GM15510 (cell line): ENCODE results near the gene KIF4A.

Experiments used
- POLR2A ChIP-seq: IDR thresholded peaks from 3 replicates; pipeline ENCODE4 v1.6.1; 2011; ENCODE audit warnings: borderline replicate concordance; ENCODE audit not compliant: insufficient read length; ENCODE audit errors: extremely low read depth

The KIF4A gene

GRCh38 chrX:70446380-70447350 lies 156.8 kb downstream of the KIF4A start:
- no peak for TF ChIP-seq POLR2A

GRCh38 chrX:70449457-70449966 lies 159.6 kb downstream of the KIF4A start:
- no peak for TF ChIP-seq POLR2A

GRCh38 chrX:70452143-70452733 lies 162.3 kb downstream of the KIF4A start:
- no peak for TF ChIP-seq POLR2A

GRCh38 chrX:70453024-70453618 lies 163.2 kb downstream of the KIF4A start:
- no peak for TF ChIP-seq POLR2A

DNA sequence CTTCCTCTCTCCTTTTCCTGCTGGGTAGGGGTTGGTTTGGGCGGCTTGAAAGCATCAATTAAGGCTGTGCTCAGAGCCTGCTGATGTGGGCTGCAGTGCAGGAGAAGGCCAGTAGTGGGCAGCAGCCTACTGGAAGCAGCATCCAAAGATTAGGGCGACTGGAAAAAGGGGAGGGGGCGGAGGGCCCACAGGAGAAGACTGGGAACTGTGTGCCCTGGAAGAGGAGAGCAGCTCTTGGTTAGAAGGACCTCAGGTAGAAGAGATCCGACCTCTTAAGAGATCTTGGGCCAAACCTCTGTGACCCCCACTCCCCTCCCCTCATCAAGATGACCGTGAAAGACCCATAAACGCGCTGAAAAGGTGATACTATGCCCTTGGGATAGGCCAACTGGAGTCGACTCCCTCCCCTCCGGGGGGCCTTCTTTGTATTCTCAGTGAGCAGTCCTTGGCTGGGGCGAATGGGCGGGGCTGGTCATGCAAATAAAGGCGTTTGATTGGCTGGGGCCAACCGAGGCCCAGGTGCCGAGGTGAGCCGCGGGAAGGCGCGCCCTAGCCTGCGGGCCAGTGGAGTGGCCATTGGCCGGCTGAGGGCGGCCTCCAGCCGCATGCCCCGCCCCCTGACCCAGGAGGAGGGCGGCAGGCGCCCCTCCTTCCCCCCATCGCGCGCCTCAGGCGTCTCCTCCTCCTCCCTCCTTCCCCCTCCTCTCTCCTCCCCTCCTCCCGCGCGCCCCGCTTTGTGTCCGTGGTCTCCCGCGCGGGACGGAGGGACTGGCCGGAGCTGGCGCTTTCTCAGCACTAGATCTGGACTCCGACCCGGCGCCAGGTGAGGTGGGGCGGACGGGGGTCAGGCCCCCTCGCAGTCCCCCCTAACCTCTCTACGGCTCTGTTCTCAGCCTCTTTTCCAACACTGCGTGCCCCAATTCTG lies 164.8 kb downstream of the KIF4A start:
- no peak for TF ChIP-seq POLR2A

GRCh38 chrX:70455366-70456202 lies 165.7 kb downstream of the KIF4A start:
- TF ChIP-seq POLR2A = no peak

DNA sequence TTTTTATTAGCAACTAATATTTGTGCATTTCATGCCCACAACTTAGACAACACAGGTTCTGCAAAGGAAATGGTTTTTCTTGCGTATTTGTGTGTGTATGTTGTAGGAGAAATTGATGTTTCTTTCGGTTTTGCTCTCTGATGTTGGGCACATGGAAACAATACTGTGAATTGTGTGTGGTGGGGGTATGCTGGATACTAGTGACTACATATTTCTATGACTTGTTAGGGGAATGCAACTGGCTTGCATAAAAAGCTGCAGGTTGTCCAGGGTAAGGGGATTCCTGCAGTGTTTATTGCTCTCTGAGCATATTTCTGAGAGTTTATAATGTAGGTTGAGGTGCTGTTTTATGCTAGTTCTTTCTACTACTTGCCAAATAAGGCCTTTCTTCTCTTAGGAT lies 166.4 kb downstream of the KIF4A start:
- no peak for TF ChIP-seq POLR2A

DNA sequence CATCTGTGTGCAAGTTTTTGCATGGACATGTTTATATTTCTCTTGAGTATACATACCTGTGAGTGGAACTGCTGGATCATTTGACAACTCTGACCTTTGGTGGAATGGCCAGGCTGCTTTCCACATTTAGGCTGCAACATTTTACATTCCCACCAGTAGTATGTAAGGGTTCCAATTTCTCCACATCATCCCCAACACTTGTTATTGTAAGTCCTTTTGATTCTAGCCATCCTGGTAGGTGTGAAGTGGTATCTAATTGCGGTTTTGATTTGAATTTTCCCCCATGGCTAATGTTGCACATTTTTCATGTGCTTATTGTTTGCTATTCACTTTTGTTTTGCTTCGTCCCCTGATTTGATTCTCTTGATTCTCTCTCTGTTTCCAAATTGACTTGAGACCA lies 171.1 kb downstream of the KIF4A start:
- TF ChIP-seq POLR2A = no peak

- TF ChIP-seq POLR2A = no peak
Observed at GRCh38 chrX:70464051-70464450, 174.1 kb downstream of the KIF4A start.

- TF ChIP-seq POLR2A = no peak
Observed at GRCh38 chrX:70466968-70467367, 177.1 kb downstream of the KIF4A start.

- TF ChIP-seq POLR2A = no peak
Observed at GRCh38 chrX:70468709-70469108, 178.8 kb downstream of the KIF4A start.
